Smooth muscle cell (in vitro differentiated cells): ENCODE measurements around the gene SND1. TPM values are rescaled to one million over a fixed set of nuclear protein-coding genes. Genes with fewer than 3 reads are reported as not detected.

Experiments
- DNase-seq: peaks from one replicate; lab custom pipeline; 2025; ENCODE audit not compliant: unreplicated experiment; lab: John Stamatoyannopoulos, UW
- H2AFZ ChIP-seq: fragments of 200-600 bp; sonication (generic); 2 replicates; pipeline ENCODE4 v1.6.0; 2016; ENCODE audit warnings: antibody characterized with exemption, low read depth, mild to moderate bottlenecking
- H3F3A ChIP-seq: fragments of 200-600 bp; sonication (generic); 2 replicates; pipeline ENCODE4 v1.6.0; 2017; ENCODE audit warnings: antibody characterized with exemption, low read depth
- H3K27ac ChIP-seq: fragments of 200-600 bp; sonication (generic); 2 replicates; pipeline ENCODE4 v1.5.1; 2016; ENCODE audit warnings: low read depth, mild to moderate bottlenecking
- H3K27me3 ChIP-seq: fragments of 200-600 bp; sonication (generic); 2 replicates; pipeline ENCODE4 v1.6.1; 2016; ENCODE audit warnings: low read depth, mild to moderate bottlenecking
- H3K36me3 ChIP-seq: fragments of 200-600 bp; sonication (generic); 2 replicates; pipeline ENCODE4 v1.5.1; 2016; ENCODE audit warnings: low read depth
- H3K4me1 ChIP-seq: fragments of 200-600 bp; sonication (generic); 2 replicates; pipeline ENCODE4 v1.5.1; 2016; ENCODE audit warnings: low read depth
- H3K4me2 ChIP-seq: fragments of 200-600 bp; sonication (generic); 2 replicates; pipeline ENCODE4 v1.6.0; 2016; ENCODE audit warnings: mild to moderate bottlenecking
- H3K4me3 ChIP-seq: fragments of 200-600 bp; sonication (generic); 2 replicates; pipeline ENCODE4 v1.5.1; 2016; ENCODE audit warnings: mild to moderate bottlenecking
- H3K79me2 ChIP-seq: fragments of 200-600 bp; sonication (generic); 2 replicates; pipeline ENCODE4 v1.6.0; 2016; ENCODE audit warnings: low read depth, mild to moderate bottlenecking
- H3K9ac ChIP-seq: fragments of 200-600 bp; sonication (generic); 2 replicates; pipeline ENCODE4 v1.6.0; 2016; ENCODE audit warnings: low read depth
- H3K9me3 ChIP-seq: fragments of 200-600 bp; sonication (generic); replicated peaks from 2 replicates; pipeline ENCODE4 v1.5.1; 2016; ENCODE audit warnings: low read depth
- H4K20me1 ChIP-seq: fragments of 200-600 bp; sonication (generic); 2 replicates; pipeline ENCODE4 v1.6.0; 2016; ENCODE audit warnings: low read depth
- WGBS: methylation state at CpG from one replicate; pipeline ENCODE4 v1.1.7; 2016; ENCODE audit warnings: low lambda C conversion rate; 5-methylcytosine and 5-hydroxymethylcytosine counted together
- polyA plus RNA-seq: library from polyadenylated mRNA; unstranded; fragments of >200 nt; fragmentation: Nextera tagmentation; extraction: Ambion mirVana; gene quantifications from 2 replicates; pipeline ENCODE4 v1.2.1, GENCODE V29; 2016
- total RNA-seq: library from RNA; depleted of rRNA; stranded (reverse); fragments of >200 nt; gene quantifications from 2 replicates; pipeline ENCODE4 v1.2.3, GENCODE V29; 2014
- TF ChIP-seq, protein P1 (sequence below): fragments of 200-600 bp; sonication (generic); IDR thresholded peaks from 2 replicates; pipeline ENCODE4 v1.5.1; 2017; ENCODE audit warnings: borderline replicate concordance, mild to moderate bottlenecking, antibody characterized with exemption; ENCODE audit not compliant: insufficient read depth, poor library complexity, severe bottlenecking

The SND1 gene
- total and polyA plus RNA-seq, 2 experiments from 2014 or later = 129 to 136 TPM

DNA sequence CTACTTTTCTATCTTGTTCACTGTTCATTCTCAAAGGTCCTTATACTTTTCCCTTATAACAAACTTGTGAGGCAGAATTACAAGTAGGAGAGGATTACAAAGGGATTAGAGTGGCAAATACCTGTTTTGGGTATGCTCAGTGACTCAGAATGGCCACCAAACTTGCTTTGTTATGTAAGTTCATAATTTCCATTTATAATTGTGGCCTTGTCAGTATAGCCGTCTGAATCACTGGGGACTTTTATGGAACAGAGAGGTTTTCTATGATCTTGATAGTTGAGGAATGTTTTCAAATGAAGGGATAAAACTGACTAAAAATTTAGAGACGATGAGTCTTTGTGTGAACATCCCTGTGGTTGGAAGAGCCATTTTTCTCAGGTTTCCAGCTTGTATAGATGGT lies 116.2 kb downstream of the SND1 start:
- H3K79me2 ChIP-seq = peaks cover 56% of the 10 kb centered on the region

DNA sequence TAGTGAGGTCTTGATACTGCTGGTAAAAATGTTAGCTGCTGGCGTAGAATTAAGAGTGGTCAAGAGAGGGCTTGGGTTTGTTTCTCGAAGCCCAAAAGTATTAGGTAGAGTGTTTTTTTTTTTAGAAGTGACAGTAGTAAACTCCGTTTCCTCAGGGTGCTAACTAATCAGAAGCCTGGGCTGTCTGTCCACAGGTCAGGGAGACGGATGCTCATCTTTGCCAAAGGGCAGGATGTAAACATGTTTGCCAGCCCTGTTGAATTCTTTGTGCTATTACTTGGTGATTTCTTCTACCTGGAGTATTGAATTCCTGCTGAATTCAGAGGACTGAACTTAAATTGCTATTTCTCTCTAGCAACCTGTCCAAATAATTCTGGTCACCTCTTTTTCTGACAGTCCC lies 117.1 kb downstream of the SND1 start:
- WGBS = 84% methylated on average over 4 of the region's 4 CpGs
- Histone ChIP-seq H3K79me2 (peaks cover 59% of the 10 kb centered on the region), H3K36me3 (no peaks in the 10 kb centered on the region), H2AFZ (no peak overlapping the region), H3K27me3 (no peaks in the 10 kb centered on the region), H3K27ac (peak overlapping the region; percentile 33), H3K9ac (no peak overlapping the region), H3F3A (no peaks in the 10 kb centered on the region), H3K4me3 (no peak overlapping the region), H3K4me1 (peaks cover 26% of the 10 kb centered on the region), H3K4me2 (peak overlapping the region; percentile 47), H3K9me3 (no peaks in the 10 kb centered on the region), H4K20me1 (peaks cover 98% of the 10 kb centered on the region)
- TF ChIP-seq, protein P1, sequence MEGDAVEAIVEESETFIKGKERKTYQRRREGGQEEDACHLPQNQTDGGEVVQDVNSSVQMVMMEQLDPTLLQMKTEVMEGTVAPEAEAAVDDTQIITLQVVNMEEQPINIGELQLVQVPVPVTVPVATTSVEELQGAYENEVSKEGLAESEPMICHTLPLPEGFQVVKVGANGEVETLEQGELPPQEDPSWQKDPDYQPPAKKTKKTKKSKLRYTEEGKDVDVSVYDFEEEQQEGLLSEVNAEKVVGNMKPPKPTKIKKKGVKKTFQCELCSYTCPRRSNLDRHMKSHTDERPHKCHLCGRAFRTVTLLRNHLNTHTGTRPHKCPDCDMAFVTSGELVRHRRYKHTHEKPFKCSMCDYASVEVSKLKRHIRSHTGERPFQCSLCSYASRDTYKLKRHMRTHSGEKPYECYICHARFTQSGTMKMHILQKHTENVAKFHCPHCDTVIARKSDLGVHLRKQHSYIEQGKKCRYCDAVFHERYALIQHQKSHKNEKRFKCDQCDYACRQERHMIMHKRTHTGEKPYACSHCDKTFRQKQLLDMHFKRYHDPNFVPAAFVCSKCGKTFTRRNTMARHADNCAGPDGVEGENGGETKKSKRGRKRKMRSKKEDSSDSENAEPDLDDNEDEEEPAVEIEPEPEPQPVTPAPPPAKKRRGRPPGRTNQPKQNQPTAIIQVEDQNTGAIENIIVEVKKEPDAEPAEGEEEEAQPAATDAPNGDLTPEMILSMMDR = no peak
- DNase-seq = no peak

More for the DNA sequence above, 116.2 kb downstream of the SND1 start:
- no peaks in the 10 kb centered on the region for H3K9me3 ChIP-seq
- H3K36me3 ChIP-seq = no peaks in the 10 kb centered on the region
- DNase-seq = no peak
- H3K9ac ChIP-seq = no peak overlapping the region
- H3K27me3 ChIP-seq = no peaks in the 10 kb centered on the region
- 50% methylated on average over 2 of the region's 2 CpGs for WGBS
- H4K20me1 ChIP-seq = peaks cover 98% of the 10 kb centered on the region
- peak overlapping the region; percentile 33 for H3K27ac ChIP-seq
- H3K4me2 ChIP-seq = peak overlapping the region; percentile 47
- TF ChIP-seq, protein P1 = no peak
- H3K4me1 ChIP-seq = peaks cover 26% of the 10 kb centered on the region
- H3K4me3 ChIP-seq = no peak overlapping the region
- no peak overlapping the region for H2AFZ ChIP-seq
- H3F3A ChIP-seq = no peaks in the 10 kb centered on the region

DNA sequence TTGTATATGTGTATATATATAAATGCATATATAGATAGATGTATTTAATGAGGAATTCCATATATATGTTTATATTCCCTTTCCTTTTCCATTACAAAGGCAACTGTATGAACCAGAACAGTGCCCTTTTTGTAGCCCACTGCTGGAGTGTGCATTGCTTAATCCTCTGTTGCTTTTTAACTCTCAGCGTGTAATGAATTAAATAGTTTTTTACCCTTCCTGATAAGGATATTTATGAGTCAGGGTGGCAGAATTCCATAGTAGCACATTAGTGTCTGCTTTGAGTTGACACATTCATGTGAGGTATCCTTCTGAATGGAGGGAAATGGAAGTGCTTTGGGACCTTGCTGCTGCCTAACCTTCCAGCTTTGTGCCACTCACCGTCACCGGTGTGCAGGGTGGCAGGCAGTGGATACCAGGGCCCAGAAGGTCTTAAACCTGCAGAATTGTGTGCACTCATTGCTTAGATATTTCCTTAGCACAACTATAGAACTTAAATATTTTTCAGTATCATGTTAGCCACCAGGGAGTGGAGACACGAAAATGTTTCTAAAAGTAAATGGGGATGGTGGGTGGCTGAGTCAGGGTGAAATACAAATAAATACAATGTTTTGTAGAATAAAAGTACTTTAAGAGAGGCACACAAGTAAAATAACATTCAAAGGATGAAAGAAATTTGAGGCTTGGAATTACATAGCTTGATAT lies 117.9 kb downstream of the SND1 start:
- Histone ChIP-seq H4K20me1 (peaks cover 98% of the 10 kb centered on the region), H3K4me2 (peak overlapping the region; percentile 47), H3K36me3 (no peaks in the 10 kb centered on the region), H2AFZ (no peak overlapping the region), H3K9ac (no peak overlapping the region), H3K27ac (peak overlapping the region; percentile 36), H3K9me3 (no peaks in the 10 kb centered on the region), H3K4me1 (peaks cover 26% of the 10 kb centered on the region), H3F3A (no peaks in the 10 kb centered on the region), H3K4me3 (no peak overlapping the region), H3K27me3 (no peaks in the 10 kb centered on the region), H3K79me2 (peaks cover 53% of the 10 kb centered on the region)
- TF ChIP-seq, protein P1 = no peak
- DNase-seq = no peak
- WGBS = 58% methylated on average over 4 of the region's 4 CpGs

DNA sequence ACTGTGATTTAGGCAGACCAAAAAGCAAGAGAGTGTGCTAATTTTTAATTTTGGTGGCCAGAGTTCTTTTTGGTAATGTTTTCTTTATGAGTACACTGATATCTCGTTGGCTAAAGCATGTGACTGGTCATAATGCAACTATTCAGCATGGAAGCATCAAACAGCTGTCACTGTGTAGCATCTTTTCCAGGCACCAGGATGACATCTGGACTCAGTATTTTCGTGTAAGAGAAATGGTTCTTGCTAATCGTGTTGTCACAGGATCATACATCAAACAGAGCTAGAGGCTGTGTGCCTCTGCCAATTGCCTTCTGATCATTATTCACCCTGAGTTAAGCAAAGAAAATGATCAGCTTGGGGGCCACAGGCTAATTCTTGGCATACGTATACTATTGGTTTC lies 118.9 kb downstream of the SND1 start:
- Histone ChIP-seq H3K27me3 (no peaks in the 10 kb centered on the region), H3K36me3 (no peaks in the 10 kb centered on the region), H3K4me2 (no peak overlapping the region), H3K27ac (peak overlapping the region; percentile 36), H3K79me2 (peaks cover 58% of the 10 kb centered on the region), H3F3A (no peaks in the 10 kb centered on the region), H3K4me3 (no peak overlapping the region), H3K9ac (no peak overlapping the region), H3K9me3 (no peaks in the 10 kb centered on the region), H2AFZ (no peak overlapping the region), H4K20me1 (peaks cover 98% of the 10 kb centered on the region), H3K4me1 (peaks cover 26% of the 10 kb centered on the region)
- TF ChIP-seq, protein P1 = no peak
- WGBS = 57% methylated on average over 4 of the region's 4 CpGs
- DNase-seq = no peak
